HG03064 (cell line): ENCODE results near the gene VSTM5.
"Not testable (repeated sequence)": the region's sequence is repeated elsewhere in the genome, so short reads cannot be mapped to it uniquely, and the experiment has no call there.

ENCODE experiments used
- ATAC-seq: cut with Tn5 transposase; IDR thresholded peaks from one replicate; pipeline ENCODE4 v1.9.1; 2021; ENCODE audit warnings: low read depth; ENCODE audit not compliant: unreplicated experiment

VSTM5 gene

GRCh38 chr11:93850594-93851018 lies at the start of gene VSTM5:
Gene VSTM5, minus strand, starts transcription at chr11:93850618. Its CDS starts 116 bp downstream, at chr11:93850502.
- ATAC-seq, result no peak

GRCh38 chr11:93895106-93895862 lies 44.9 kb upstream of the VSTM5 start:
- no peak for ATAC-seq

GRCh38 chr11:93890391-93891051 lies 40.1 kb upstream of the VSTM5 start:
- no peak for ATAC-seq

- ATAC-seq, result no peak
Observed at GRCh38 chr11:93887111-93887510, 36.7 kb upstream of the VSTM5 start.

- not testable (repeated sequence) for ATAC-seq
Observed at GRCh38 chr11:93879114-93879513, 28.7 kb upstream of the VSTM5 start.

GRCh38 chr11:93875637-93876036 lies 25.2 kb upstream of the VSTM5 start:
- ATAC-seq, result no peak

- no peak for ATAC-seq
Observed at GRCh38 chr11:93871526-93871925, 21.1 kb upstream of the VSTM5 start.

GRCh38 chr11:93870616-93871015 lies 20.2 kb upstream of the VSTM5 start:
- no peak for ATAC-seq

GRCh38 chr11:93869830-93870229 lies 19.4 kb upstream of the VSTM5 start:
- ATAC-seq, result no peak

- ATAC-seq, result not testable (repeated sequence)
Observed at GRCh38 chr11:93868404-93868803, 18.0 kb upstream of the VSTM5 start.

- no peak for ATAC-seq
Observed at GRCh38 chr11:93861808-93862207, 11.4 kb upstream of the VSTM5 start.

GRCh38 chr11:93858121-93858775 lies 7.8 kb upstream of the VSTM5 start:
- no peak for ATAC-seq

GRCh38 chr11:93857413-93858120 lies 7.1 kb upstream of the VSTM5 start:
- ATAC-seq, result no peak

- no peak for ATAC-seq
Observed at GRCh38 chr11:93852242-93852641, 1.8 kb upstream of the VSTM5 start.

- ATAC-seq, result no peak
Observed at GRCh38 chr11:93849751-93850593, 446 bp downstream of the VSTM5 start.

GRCh38 chr11:93849201-93849600 lies 1.2 kb downstream of the VSTM5 start:
- no peak for ATAC-seq

GRCh38 chr11:93846411-93846810 lies 4.0 kb downstream of the VSTM5 start:
- ATAC-seq, result no peak

GRCh38 chr11:93845181-93846092 lies 5.0 kb downstream of the VSTM5 start:
- ATAC-seq, result no peak

- no peak for ATAC-seq
Observed at GRCh38 chr11:93844568-93844967, 5.8 kb downstream of the VSTM5 start.
